GM21528 (cell line): ENCODE data around the gene PLEKHG1.
A peak's percentile ranks its signal among the peaks of the same experiment; 100 is the strongest.

Experiments
- ATAC-seq: cut with Tn5 transposase; IDR thresholded peaks from one replicate; pipeline ENCODE4 v1.9.1; 2021; ENCODE audit warnings: mild to moderate bottlenecking, moderate library complexity; ENCODE audit not compliant: unreplicated experiment, low FRiP score

Gene PLEKHG1

DNA sequence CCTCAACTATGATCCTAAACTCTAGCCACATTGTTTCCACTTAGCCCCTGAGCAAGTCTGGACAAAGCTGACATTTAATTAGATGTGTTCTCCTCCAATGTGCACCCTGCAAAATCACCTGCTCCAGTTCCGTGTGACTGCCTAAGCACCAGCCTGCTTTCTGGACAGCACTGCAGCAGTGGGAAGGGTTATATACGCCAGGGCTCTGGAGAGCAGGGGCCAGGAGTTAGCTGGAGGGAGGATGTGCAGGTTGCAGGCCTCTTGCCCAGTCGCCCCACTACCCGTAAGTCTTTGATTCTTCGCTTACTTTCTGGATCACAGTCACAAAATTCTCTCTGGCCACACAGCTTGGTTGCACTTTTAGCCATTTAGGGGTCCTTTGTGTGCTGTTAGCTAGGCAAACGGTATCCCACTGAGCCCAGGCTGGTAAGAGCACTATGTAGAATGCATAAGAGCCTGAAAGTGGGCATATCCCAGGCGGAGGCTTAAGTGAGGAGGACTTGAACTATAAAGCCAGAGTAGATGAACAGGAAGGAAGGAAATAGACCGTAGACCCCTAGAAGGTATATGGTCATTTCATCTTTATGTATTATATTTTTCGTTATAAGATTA lies 10.7 kb upstream of the PLEKHG1 start:
- no peak for ATAC-seq

DNA sequence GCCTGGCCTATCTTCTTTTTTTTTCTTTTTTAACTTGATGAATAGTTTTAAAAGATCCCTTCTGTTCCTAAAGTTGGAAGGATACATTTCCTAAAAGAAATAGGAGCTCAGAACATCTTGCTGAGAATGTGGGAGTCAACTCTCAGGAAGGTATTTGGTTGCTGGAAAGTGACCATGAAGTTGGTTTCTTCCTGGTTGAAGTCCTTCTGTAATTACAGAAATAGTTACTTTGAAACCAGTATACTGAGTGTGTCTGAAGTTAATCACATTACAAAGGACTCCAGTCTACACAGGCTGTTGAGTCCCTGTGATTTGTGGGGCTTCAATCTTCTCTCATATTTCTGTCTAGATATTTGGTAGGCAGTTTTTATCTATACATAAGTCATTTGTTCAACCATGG lies 9.8 kb upstream of the PLEKHG1 start:
- ATAC-seq: no peak

DNA sequence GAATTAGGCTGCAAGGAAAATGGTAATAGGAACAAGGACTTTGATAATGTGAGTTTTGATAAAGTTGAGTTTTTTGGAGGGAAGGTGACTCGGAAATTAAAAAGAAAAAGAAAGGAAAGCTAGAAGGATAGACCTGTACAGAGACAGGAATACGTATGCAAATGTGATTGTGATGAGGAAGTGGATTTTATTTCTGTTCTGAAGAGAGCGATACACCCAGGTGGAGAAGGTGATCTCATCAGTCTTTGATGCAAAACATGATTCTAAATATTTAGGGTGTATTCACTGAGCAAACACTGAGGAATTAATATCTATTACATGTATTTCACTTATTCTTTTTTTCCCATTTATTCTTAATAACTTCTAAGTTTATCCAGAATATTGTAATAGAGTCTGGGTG lies 9.2 kb upstream of the PLEKHG1 start:
- no peak for ATAC-seq

DNA sequence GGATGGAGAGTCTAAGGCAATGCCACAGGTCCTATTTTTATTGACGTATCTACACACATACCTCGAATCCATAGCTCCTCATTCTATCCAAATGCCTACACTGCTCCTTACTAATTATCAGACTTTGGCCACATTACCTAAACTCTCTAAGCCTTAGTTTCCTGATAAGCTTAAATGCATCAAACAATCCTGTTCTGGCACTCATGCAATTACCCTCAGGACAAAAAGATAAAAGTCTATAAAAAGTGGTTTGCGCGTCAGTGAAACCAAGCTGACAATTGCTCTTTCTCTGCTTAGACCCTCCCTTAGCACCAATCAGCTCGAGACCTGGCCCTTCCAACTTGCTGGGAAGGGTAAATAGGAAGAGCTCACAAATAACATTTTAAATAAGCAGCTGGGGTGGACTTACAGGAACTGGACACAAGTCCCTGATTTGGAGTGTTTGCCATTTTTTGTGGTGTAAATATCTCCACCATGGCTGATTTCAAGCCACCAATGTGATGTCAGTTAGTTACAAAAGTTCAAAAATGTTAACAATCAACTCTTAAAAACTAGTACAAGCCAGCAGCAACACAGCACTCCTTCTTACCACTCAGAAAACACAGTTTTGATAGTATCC lies 7.2 kb upstream of the PLEKHG1 start:
- no peak for ATAC-seq

DNA sequence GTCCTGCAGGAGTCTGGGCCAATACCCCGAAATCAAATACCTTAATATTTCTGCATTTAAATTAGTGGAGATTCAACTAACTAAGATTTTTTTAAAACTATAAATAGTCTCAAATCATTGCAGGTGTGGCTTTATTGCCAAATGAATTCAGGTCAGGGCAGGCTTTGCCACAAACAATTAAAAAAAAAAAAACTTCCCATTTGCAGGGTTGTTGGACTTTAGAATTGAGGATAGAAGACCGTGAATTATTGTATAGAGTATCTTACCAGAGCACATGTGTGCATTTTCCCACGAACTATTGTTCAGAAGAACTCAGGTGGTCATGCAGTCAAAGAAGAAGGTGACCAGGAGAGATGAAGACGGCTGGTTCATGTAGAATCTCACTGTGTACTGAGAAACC lies 6.6 kb upstream of the PLEKHG1 start:
- no peak for ATAC-seq

DNA sequence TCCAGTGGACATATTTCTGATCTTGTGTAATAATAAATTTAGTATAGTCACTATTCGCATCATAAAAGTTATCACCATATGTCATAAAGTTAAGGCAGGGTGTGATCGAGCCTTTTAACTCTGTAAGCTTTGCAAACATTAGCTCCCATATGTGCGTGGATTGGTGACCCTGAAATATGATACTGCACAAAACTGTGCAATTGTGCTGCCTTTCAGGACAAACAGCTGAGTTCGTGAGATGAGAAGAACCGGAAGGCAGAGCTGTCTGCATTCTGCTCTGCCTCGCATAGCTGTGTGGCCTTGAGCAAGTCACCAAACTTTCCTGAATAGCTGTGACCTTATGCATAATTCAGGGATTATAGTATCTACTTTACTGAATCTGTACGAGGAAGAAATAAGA lies 3.2 kb upstream of the PLEKHG1 start:
- no peak for ATAC-seq

DNA sequence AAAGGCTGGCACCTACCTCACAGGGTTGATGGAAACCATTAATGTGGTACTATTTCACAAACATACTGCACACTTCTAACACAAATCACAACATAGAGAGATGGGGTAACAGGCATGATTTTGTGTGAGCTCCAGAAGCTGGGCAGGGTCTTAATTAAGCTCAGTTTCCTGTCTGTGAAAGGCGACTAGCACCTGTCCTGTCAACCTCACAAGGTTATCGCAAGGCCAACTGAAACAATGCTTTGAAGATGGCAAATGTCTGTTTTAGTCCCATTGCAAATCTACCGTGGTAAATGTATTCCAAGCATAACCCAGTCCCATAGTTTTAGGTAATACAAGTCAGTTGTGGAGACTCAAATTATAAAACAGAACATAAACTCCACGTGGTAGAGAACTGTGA lies 1.3 kb upstream of the PLEKHG1 start:
- no peak for ATAC-seq

DNA sequence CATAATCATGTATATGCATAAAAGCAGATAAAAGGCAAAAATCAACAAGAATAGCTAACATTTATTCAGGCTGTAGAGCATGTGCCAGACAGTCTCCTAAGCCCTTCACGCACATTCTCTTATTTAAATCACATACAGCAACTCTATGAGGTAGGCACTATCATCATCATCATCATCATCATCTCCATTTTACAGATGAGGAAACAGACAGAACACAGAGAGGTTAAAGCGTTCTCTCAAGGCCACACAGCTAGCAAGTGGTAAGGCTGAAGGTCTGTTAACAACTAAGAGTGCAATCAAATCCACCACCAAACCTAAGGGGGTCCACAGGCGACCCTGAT lies 857 bp upstream of the PLEKHG1 start:
- ATAC-seq: no peak

DNA sequence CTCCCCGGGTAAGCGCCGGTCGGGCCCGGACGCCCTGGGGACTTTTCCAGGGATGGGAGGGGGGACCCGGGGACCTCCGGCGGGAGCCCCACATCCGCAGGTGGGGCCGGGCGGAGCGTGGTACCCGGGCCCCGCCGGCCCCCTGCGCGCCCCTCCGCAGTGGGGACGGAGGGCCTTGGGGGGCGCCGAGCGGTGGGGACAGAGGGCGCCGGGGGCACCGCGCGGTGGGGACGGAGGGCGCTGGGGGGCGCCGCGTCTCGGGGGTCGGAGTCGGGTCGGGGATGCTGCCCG lies 270 bp downstream of the PLEKHG1 start:
- ATAC-seq: no peak

DNA sequence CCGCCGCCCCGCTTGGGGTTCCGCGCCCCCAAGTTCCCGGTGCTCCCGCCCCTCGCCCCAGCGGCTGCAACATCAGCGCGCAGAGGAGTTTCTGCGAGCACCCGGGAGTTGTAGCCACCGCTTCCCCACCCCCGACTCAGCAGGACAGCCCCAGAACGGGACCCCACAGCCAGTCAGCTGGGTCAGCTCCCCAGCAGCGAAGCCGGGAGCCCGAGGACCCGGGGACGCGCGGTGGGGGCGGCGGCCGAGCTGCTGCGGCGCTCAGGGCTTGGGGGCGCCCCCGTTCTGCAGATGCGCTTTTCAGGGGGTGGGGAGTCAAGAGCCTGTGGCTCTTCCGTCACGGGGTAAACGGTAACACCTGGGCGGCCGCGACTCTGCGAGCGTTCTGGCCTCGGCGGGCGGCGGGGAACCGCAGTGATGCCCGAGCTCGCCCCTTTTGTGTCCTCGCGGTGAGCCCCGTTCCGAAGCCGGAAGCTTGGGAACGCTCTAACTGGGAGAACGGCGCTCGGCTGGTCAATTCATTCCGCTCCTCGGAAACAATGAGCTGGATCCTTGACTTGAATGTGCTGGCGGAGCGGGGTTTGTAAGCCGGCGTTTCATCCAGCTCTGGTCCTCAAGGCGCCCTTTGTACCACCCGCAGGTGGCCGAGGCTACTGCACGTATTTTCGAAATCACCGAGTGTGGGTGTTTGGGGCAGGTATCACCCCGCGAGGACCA lies 774 bp downstream of the PLEKHG1 start:
- peak; percentile 67 for ATAC-seq

DNA sequence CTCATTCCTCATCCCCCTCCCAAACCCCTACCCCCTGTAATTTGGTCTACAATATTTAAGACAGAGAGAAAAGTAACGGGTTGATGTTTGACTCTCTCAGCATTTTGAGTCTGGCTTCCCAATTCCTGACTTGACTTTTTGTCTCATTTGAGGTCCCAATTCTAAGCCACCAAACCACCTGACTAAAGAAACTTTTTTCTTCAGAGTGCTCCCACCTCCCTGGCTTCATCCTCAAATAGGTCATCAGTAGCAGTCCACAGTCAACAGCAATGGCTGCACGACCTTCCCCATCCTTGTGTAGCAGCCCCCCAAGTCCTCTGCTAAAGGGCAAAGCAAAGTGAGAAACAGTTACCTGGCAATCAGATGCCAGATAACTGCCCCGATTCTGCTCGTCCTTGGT lies 1.8 kb downstream of the PLEKHG1 start:
- ATAC-seq: no peak

DNA sequence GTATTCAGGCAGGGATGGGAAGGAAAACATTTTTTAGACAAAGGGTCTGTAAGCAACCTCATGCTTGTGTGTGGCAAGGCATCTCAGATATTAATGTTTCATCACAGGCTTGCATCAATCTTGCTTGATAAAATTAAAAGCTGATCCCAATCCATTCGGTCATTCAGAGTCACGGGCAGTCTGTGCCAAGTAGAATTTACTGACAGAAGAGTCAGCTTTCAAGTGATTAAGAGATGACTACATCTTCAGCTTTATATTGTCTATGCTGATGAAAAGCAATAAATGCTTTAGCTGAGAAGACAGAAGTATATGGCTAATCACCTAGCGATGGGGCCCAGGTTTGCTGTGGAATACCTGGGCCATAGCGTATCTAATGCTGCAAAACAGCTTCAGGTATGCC lies 3.5 kb downstream of the PLEKHG1 start:
- ATAC-seq: no peak

DNA sequence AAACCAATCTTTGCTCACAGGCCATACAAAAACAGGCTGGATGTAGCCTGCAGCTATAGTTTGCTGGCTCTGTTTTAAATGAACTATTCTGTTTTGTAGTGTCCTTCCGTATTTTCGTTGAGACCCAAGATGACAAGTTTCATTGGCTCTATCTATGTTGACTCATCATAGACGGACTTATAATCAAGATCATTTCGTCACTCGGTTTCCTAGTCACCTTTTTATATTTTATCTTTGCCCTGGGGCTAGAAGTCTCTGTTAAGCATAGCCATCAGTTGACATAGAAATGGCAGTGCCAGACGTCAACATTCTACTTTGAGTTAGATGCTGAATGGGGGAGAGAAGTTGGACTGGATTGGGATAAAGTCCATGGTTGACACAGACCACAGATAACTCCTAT lies 4.8 kb downstream of the PLEKHG1 start:
- ATAC-seq: no peak

DNA sequence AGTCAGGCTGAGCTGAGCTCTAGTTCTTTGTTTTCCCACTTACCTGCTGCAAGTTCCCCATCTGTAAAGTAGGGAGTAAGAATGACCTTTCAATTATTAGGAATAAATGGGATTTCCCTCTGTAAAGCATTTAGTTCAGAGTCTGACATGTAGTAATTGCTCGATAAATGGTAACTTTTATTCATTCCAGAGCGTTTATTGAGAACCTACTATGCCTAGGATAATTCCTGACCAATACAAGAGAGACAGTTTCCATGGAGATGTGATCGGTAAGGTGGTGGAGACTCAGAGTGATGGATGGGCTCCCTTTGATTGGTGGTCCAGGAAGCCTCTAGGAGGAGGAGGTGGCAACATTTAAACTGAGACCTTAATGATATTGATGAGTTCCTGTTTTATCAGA lies 5.6 kb downstream of the PLEKHG1 start:
- ATAC-seq: no peak

DNA sequence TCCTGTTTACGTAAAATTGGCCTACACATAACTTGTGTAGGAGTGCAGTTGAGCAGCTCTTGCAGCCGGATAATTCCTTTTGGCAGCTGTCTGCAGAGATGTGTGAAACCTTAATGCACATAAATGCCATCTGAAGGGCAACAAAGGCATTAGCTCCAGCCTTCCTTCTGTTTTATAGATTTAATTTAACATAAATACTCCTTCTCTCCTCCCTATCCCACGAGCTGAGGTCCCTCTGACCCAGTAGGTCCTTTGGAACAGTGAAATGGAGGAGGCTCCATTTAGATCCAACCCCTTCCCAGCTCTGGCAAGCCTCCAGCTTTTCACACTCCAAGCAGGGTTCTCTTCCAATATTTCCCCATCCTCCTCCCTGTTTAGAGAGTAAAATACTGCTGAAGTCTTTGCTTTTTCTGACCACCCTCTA lies 6.5 kb downstream of the PLEKHG1 start:
- ATAC-seq: no peak

DNA sequence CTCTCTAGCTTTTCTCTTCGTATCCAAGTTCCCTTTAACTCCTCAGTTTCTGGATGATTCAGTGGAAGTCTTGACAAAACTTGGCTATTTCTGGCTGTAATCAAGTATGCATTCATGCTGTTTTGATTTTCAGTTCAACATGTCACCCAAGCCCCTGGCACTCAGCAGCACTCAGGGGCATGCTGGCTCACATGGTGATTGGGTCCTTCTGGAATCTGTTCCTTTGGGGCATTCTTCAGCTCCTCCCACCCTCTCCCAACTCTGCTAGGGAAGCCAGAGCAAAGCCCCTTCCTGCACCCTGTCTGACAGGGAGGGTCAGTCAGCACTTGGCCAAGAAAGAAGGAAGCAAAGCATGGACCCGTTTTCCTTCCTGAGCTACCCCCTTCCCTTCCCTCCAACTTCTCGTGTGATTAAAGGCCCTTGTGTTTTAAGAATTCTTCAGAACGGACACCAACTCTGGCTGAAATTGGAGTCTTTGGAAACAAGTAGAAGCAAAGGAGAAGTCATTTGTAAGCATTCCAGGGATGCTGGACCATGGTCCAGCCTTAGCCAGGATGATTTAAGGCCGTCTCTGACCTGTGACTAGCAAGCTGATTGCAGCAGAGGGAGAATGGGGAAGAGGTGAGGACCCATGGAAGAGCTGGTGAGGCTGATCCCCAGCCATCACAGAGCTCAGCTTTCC lies 7.1 kb downstream of the PLEKHG1 start:
- no peak for ATAC-seq

DNA sequence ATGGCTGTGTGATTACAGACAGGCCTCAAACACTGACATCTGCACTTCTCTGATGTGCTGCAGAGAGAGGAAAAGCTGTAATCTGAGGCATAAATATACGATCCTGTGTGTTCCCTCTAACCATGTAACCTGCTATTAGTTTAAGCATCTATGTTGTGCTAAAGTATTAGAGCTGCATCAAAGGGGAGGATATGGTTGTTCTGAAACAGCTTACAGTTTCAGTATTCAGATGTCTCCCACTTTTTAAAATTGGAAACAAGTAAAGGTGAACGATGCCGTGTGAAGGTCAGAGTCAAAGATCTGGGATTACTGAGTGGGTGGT lies 7.6 kb downstream of the PLEKHG1 start:
- ATAC-seq: no peak

DNA sequence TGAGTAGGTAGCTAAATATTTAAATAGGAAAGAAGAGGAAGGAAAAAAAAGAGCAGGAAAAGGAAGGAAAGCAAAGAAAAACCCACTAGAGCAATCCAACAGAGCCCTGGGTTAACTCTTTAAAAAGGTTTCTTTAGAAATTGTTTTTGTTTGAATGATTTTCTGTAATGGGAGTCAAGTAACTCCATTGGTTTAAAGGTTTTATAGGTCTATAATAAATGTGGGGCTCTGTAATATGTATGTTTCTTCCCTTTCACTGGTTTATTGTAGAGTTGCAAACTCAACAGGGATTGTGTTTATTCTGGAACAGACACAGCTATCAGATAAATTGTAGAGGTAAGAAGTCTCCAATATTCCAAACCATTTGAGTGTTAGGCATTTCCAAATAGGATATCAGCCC lies 10.9 kb downstream of the PLEKHG1 start:
- no peak for ATAC-seq

DNA sequence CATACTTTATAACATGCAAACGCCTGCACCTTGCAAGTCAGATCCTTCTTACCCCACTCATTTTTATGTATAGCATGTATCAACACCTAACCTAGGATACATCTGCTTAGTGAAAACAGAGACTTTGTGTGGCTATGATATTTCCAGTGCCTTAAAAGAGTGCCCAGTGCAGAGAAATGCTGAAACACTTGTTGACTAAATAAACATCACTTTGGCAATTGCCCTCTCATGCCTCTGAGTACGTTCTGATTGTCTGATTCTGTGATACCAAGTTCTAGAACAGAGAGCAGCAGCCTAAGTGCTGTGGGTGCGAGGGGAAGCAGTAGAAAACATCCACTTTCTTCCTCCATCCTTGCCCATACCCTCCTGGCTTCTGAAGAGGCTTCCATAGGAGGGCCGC lies 13.6 kb downstream of the PLEKHG1 start:
- no peak for ATAC-seq

DNA sequence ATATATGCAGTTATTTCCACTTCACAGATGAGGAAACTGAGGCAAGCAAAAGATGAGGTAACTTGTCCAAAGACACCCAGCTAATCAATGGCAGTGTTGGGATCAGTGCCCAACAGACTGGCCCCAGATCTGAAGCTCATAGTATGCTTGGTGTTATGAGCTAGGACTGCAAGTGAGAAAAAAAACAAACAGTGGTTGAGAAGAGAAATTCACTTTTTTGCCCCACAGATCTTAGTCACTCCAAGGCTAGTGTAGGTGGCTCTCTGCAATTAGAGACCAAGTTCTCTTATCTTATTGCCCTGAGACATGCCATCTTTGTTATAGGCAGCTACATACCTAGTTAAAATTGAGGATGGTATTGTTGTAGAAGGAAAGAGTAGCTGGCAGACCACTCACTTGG lies 16.3 kb downstream of the PLEKHG1 start:
- no peak for ATAC-seq

DNA sequence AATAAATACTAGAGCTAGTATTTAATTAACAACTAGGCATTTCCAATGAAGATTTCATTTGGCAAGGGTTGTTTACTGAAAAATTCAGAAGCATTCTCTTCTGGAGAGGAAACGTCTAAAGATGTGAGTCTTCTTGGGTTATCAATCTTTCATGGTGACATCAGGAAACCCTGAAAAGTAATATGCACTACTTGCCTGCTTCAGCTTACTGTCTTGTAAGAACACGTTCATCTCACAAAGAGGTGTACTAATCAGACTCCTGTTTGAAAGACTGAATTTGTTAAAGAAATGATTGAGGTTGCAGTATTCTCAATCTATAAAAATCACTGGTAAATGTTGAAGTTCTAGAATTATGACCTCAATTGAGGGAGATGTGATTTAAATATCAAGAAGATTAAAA lies 16.9 kb downstream of the PLEKHG1 start:
- ATAC-seq: no peak

DNA sequence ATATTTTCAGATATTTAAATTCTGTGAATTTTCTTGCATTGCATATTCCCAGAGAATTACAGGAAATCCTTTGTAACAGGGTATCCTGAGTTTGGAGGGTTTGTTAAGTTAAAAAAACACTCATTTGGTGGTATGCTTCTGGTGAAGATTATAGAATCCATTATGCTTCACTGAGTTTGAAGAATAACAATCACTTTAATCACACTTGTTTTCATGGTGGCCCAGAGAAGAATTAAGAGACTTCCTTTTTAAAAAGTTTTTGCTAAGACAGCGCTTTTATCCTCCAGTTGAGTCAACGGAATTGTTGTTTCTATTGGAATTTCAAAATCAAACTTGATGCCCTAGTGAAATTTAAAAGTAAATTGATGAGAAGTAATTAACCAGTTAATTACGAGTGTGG lies 17.4 kb downstream of the PLEKHG1 start:
- ATAC-seq: no peak
